Activated CD4-positive, CD25-positive, alpha-beta regulatory T cell treated with anti-CD3 and anti-CD28 coated beads, Interleukin-2, amount 50 U/mL, for 72 hours (primary cell): ENCODE results near the gene ABCA13.

Experiments used
- DNase-seq: peaks from one replicate; pipeline ENCODE4 v3.0.0; 2021

Gene ABCA13

DNA sequence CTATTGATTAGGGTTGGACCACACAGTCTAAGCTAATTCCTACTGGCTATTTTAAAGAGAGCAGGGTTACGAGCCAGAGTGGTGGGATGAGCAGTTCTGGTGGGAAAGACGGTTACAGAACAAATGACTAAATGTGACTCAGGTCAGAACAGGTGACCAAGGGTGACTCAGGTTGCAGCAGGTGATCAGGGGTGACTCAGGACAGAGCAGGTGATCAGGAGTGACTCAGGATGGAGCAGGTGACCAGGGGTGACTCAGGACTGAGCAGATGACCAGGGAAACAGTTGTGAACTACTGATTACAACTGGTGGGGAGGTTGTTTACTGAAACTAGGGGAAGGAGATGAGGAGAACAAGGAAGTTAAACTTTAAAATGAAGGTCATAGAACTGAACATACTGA lies 366.3 kb downstream of the ABCA13 start:
- DNase-seq, result no peak

DNA sequence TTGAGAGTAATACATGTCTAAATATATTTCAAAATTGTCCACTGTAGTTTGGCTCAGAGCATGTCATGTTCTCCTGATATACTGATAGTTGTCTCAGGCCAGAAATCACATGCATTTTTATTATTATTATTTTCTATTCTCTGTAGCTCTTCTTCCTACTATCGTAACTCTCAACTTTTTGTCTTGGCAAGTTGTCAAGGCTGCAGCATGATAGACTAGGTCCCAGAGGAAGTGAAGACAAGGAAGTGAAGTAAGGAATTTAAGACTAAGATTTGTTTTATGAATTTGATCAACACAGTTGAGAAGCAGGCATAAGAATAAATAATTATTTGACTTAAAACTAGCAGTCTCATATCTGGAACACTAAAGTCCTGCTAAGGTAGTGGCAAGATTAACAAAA lies 369.5 kb downstream of the ABCA13 start:
- DNase-seq, result no peak

DNA sequence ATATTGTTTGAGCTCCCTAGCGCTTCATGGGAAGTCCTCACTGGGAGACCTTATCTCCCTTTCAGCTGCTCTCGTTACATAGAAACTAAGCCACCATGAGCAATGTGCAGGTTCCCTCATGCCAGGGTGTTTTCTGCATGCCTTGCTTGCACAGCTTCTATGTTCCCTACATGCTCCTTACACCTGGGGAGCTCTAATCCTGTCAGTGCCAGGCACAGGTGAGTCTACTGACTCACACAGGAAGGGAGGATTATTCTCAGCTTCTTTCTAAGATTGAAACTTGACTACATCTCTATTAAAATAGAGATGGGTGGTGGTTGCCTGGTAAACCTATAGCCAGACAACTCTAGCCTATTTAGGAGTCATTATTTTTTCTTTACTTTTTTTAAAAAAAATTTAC lies 377.4 kb downstream of the ABCA13 start:
- DNase-seq, result no peak

DNA sequence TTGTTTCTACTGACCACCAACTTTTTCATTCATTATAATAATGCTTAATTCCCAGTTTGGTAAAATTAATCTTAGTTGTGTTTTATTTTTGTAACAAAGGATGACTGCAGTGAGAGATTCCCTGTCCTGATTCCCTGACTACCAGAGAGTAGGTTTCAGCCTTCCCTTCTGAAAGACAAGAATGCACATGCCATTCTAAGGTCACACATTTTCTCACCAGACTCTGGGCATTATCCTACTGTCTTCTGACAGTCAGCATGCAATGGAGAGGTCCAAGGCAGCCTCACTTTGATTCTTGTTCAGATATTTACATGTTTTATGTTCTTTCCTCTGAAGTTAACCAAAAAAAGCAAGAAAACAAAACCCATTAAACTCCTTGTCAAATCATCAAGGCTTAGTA lies 380.4 kb downstream of the ABCA13 start:
- DNase-seq, result no peak

DNA sequence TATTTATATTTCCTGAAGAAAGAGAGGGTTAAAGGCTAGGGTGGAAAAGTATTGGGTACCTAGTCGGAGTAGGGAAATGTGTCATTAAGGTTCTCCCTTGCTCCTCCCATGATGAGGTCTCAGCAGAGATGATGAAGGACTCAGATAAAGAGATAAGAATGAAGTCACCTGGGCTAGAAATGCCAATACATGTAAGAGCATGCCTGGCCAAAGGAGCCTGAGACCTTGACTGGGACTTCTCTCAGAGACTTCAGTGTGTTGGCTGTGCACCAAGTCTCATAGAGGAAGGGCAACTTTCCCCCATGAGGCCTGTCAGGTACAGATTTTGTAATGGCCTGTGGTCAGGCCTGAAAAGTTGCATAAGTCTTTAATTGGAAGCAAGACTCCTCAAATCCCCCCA lies 392.1 kb downstream of the ABCA13 start:
- no peak for DNase-seq

DNA sequence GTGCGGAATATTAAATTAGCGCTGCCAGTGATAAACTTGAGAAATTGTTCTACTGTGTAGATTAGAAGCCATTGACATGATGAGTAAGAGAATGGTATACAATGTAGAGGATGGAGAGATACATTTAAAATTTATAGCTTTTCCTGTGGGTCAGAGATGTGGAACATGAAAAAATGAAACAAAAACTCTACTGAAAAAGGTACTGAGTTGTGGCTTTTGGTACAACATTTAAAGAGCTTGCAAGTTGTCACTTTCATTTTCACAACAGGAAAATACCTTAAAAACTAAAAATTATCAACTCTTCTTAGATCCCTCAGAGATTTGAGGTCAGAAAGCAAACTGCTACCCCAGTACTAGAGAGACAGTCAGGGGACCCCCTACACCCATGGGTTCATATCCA lies 404.3 kb downstream of the ABCA13 start:
- DNase-seq, result no peak

DNA sequence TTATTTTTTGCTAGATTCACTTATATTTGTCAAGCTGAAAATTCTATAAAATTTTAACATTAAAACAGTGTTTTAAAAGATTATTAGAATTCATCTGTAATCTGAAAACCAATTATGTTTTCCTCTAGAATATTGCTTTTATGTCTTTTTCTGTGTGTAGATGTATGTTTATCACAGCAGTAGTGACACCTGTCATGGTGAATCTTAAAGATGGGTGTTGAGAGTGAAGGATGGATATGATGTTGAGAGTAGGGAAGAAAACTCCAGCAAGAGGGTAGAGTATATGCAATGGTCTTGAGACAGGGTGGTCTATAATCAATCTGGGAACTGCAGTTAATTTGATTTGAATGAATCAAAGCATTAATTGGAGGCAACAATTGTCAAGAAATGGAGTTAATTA lies 416.2 kb downstream of the ABCA13 start:
- DNase-seq, result no peak

DNA sequence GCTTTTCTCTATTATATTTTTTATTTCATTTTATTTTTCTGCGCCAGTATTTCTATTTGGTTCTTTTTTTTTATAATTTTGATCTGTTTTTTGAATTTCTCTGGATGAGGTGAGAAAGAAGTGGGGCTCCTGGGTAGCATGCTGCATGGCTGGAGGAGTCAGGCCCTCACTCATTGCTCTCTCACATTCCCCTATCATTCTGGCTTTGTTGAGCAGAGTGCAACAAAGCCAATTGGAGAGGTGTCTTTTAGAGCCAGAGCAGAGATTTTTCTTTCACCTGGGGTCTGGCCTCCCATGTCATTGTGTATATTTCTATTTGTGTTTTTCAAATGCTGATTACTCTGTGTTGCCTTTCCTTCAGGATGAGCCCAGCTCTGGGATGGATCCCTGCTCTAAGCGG lies 423.1 kb downstream of the ABCA13 start:
- DNase-seq, result no peak

DNA sequence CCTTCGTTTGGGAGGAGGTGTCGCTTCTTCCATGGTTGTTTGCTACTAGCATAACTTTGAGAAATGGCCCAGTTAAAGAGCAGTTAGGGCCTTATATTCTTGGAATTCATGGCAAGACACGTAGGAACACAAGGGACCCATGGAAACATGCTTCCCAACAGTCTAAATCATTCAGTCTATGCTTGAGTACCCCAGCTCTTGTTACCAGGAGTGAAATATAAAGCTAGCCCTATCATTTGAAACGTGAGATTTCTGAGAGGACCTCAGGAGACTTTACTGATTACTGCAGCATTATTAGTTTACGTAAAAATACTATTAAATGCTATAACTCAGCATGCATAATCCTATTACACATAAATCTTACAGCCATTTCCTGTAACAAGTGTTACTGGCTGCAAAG lies 424.5 kb downstream of the ABCA13 start:
- no peak for DNase-seq

DNA sequence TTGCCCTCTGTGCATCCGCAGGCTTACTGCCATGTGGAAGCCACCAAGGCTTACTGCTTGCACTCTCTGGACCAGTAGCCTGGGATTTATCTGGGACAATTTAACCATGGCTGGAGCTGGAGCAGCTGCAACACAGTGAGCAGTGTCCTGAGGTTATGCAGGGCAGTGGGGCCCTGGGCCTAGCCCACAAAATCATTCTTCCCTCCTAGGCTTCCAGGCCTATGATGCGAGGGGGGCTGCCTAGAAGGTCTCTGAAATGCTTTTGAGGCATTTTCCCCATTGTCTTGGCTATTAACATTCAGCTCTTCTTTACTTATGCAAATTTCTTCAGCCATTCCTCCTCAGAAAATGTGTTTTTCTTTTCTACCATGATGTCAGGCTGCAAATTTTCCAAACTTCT lies 439.4 kb downstream of the ABCA13 start:
- DNase-seq, result no peak

DNA sequence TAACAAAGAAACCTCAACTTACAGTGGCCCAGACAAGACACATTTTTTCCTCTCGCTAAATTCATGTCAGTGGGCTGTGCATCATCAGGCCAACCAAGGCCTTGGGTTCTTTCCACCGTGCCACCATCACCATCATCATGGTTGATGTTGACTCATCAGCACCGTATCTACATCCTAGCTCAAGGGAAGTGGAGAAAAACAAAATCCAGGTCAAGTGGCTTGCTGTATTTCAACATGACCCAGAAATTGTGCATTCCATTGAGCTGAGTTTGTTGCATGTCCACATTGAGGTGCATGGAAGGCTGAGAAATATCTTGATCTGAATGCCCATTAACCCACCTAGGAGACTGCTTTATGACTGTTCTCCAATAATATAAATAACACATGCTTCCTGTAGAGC lies 440.7 kb downstream of the ABCA13 start:
- no peak for DNase-seq

DNA sequence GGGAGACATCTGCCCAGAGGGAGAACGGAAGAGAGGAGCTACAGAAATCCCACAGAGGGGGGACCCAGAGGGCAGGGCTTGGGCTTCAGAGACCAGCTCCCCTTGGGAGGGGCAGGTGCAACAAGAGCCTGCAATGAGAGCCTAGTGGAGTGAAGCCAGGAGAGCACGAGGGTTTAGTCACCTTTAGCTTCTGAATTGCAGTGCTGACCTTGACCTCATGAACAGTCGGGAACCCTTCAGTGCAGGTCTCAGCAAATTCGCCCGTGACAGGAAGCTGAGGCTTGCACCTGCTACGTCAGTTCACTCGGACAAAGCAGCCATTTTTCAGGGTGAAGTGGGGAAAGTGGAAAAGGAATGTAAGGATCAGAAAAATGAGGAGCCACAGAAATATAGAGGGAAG lies 446.2 kb downstream of the ABCA13 start:
- no peak for DNase-seq

DNA sequence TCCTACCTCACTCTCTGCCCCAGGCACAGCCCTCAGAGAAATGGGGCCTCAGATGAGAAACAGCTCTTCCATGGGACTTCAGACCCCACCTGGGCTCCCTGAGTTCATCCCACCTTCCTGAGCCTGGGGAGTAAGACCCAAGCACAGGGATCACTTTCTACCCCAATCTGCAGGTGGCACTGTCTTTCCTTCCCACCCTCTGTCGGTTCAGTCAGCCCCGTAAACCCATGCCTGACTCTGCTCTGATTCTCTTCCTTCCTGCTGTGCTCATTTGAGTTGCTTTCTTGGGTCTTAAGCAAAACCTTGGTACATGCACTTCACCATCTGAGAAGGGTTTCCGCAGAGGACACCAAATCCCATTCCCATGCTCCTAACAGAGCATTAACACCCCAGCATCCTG lies 446.7 kb downstream of the ABCA13 start:
- DNase-seq, result no peak

DNA sequence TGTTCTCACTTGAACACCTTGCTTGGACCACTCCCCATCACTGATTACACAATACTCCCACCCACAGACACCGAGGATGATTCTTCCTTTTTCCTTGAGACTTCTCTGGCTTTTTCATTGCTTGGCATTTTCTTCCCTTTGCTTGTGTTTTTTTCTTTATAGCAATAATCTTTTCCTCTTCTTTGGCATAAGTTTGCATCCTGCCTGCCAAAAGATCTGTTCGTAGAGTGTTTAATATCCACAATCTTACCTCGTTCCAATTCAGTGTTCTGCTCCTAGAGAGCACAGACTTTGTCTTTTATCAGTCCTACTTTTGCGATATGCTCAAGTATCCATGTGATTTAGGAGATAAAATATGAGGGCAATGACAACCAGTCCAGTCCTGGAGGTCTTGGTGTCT lies 449.8 kb downstream of the ABCA13 start:
- DNase-seq, result no peak

DNA sequence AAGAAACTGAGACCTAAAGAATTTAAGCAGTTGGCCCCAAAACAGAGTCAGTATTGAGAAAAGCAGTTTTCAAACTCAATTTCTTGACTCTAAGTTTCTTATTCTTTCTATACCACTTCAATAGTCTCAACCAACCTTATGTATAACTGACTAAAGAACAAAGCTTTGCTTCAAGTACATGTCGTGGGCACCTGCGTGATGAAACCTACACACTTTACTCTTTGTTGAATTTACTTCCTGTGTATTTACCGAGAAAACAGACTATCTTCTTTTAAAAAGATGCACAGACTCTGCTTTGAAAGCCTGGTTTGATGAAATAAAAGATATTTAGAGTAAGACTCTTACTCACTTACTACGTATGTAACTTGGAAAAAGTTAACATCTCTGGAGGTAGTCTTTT lies 455.9 kb downstream of the ABCA13 start:
- no peak for DNase-seq

DNA sequence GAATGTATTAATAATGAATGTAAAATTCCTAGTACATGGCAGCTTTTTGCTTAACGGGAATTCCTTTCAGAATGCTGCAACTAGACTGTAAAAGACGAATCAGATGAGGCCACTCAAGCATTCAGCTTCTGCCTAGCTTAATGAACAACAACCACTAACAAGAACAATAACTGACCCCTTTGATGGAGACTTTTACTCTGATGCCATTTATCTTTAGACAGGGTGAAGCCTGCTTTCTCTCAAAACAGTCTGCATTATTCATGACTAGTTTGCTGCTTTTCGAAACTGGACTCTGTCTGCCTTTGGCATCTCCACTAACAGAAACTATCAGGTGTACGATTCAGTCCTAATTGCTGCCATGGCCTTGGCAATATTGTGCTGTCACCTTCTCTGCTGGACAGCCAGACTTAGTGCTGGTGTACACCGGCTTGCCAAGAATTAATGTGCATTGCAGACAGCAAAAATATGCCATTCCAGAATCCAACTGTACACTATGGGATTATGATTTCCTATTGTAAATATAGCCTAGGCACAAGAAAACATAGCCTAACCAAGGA lies 457.6 kb downstream of the ABCA13 start:
- DNase-seq, result no peak

DNA sequence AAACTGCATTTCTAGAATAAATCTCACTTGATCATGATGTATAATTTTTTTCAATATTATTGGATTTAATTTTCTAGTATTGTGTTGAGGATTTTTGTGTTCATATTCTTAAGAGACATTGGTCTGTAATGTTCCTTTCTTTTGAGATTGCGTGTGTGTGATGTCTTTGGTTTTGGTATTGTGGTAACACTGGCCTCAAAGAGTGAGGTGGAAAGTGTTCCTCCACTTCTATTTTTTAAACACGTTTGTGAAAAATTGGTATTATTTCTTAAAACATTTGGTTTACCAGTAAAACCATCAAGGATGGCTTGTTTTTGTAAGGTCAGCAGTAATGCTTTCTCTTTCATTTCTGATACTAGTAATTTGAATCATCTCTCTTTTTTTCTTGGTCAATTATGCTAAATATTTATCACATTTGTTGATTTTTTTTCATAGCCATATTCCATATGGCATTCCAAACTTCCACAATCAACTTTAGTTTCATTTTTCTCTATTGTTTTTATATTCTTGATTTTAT lies 462.9 kb downstream of the ABCA13 start:
- DNase-seq, result no peak

DNA sequence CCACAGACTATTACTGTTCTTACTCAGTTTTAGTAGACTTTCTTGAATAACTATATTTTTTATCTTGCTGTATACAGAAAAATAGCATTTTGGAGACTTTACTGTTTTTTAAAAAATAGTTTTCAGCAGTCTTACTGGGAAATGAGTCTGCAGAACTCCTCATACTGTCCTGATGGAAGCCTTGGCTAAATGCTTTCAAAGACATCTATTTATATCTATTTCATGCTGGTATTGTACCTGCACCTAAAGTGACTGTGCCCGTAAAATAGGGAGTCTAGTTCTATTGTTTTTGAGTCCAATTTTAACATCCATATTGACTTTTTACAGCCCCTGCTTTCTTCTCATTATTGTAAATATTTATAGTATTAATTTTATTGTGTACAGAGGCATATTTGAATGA lies 464.5 kb downstream of the ABCA13 start:
- DNase-seq, result no peak

DNA sequence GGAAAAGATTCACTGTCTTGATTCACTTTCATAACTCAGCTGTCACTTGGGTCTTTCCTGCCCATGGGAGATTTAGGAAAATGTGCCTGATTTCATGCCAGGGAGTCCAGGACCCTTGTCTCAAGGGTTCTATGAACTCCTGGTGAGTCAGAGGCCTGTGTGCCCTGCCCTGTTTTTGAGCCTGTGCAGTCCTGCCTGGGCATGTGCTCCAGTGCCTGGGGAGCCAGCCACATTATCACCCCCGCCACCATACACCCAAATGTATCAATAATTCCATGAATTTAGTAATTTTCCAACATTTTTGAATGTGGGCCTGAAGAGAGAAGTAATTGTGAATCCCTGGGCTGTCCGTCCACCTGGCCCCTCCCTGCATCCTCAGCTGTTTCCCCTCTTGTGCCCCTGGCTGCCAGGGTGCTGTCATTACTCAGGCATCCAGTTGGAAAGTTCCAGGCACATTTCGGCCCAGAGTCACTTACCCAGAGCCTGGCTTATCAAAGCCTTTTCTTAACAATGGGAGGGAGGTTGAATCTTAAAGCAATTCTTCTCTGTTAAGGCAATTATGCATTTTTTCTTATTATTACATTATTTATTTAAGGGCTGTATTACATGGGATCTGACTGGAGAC lies 465.2 kb downstream of the ABCA13 start:
- no peak for DNase-seq

DNA sequence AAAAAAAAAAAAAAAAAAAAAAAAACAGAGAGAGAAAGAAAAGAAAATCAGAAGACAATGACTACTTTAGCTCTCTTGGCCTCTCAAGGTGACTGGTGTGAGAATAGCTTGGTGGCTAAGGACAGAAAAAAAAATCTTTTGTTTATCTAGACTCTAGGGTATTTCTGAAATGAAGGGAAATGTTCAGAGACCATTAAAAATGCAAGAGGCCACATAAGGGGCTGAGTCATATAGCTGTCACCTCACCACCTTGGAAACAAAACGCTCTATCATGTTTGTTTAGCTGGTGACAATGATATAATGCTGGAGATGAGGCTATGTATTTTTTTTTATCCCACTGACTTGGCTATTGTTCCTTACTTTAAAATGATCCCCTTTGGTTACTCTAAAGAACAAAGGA lies 466.1 kb downstream of the ABCA13 start:
- no peak for DNase-seq

DNA sequence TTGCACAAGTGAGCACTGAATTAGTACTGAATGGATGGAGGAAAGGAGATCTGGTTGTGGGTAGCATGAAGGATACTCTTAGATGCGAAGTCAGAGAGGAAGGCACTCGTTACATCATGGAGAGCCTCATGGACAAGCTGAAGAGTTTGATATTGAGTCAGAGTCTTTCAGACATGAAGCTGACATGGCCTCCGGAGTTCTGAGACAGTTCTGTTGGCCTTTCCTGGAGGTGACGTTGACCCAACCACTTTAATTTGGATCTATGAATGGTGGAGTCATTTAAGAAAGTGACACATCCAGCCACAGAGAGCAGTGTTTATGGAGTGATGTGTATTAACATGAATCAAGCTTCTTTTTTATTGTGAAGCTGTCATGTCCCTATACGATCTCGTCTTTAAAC lies 466.8 kb downstream of the ABCA13 start:
- DNase-seq, result no peak

DNA sequence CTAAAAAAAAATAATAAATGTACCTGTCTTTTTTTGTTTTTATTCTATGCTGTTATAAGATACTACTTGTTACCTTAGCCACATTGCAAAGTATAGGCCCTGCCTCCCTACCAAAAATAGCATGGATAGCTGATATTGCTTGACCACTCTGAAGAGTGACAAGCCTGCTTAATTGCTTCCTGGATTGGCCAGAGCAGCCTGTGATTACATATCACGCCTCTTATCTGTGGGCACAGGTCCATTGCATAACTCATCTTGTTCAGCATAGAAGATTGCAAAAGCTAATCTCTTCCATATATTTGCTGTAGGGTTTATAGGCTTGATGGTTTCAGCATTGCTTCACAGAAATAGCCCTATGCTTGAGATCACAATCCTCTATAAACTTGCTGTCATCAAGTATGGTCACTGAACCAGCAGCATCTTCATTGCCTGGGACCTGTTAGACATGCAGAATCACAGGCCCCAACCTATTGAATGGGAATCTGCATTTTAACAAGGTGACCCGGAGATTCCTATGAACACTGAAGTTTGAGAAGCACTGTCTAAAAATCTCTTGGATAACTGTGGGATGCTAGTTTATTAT lies 472.3 kb downstream of the ABCA13 start:
- DNase-seq, result no peak

DNA sequence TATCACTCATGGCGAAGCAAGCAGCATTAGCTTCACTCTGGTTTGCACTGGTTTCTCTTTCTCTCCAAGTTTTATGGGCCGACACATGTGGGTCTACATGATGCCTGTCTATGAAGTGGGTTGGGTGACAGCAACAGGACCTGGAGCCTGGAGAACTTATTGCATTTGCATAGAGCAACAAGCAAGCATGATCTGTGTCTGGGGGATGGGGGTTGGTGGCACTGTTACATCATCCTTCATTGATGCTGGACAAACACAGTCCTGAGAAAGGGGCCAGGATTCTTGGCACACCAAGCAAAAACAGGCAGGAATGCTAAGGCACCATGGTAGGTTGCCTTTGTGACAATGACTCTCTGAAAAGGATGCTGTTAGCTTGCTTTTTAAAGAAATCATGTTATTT lies 486.9 kb downstream of the ABCA13 start:
- no peak for DNase-seq

DNA sequence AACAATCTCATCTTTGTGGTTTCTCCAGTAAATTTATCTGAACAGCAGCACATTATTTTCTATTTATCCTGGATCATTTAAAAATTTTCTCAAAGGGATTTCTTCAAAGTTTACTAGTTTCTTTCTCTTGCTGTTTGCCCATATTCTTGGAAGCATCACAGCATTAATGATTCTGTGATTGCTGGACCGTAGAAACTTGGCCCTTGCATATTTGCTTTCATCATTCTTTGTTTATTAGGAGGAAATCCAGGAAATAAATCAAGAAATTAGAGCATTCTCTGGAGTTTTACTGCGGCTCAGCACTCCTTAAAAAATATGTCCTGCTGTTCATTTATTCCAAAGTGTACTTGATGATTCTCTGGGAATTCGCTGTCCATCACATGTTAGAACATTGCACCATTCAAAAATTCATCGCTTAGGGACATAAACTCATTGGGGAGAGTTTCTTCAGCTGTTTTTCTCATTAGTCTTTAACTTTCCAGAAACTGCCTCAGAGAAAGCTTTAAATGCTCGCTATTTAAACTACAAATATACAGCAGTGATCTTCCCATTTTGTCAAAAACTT lies 489.1 kb downstream of the ABCA13 start:
- DNase-seq, result no peak

DNA sequence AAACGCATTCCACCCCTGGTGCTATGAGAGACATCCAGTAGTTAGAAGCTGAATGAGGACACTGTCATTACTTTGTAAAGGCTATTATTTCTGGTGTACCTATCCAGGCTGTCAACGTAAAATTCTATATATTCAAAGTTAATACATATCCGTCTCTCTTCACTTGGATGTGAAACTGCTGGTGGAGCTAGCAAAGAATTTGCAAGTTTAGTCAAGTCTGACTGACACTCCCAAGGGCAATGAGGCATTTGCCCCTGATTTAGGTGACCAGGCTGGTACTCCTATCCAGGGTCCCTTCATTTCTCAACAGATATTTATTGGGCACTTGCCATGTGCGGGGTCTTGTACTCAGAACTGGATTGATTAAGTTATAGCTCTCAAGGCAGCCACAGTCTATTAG lies 493.0 kb downstream of the ABCA13 start:
- DNase-seq, result no peak
